Effector memory CD4-positive, alpha-beta T cell (primary cell): ENCODE data around the gene BCL7B.
"Not testable (repeated sequence)": the region's sequence is repeated elsewhere in the genome, so short reads cannot be mapped to it uniquely, and the experiment has no call there.

Experiments used
- DNase-seq, 3 donors: peaks; one replicate each; pipeline ENCODE4 v3.0.0-alpha.2; 2020
- H3K27ac ChIP-seq: 2 replicates; pipeline ENCODE4 v1.7.0; 2013; ENCODE audit warnings: mild to moderate bottlenecking, low read length, moderate library complexity; ENCODE audit not compliant: insufficient read depth, poor library complexity, severe bottlenecking
- H3K27me3 ChIP-seq: replicated peaks from 2 replicates; pipeline ENCODE4 v1.7.0; 2013; ENCODE audit warnings: mild to moderate bottlenecking, low read length; ENCODE audit not compliant: insufficient read depth, control insufficient read depth, poor library complexity, severe bottlenecking
- H3K36me3 ChIP-seq: 2 replicates; pipeline ENCODE4 v1.7.0; 2013; ENCODE audit warnings: mild to moderate bottlenecking, low read length, moderate library complexity; ENCODE audit not compliant: control insufficient read depth, insufficient read depth
- H3K4me1 ChIP-seq: 2 replicates; pipeline ENCODE4 v1.7.0; 2013; ENCODE audit warnings: low read length, mild to moderate bottlenecking; ENCODE audit not compliant: control insufficient read depth, insufficient read depth, poor library complexity, severe bottlenecking
- H3K4me3 ChIP-seq: 2 replicates; pipeline ENCODE4 v1.7.0; 2013; ENCODE audit warnings: low read length, low read depth, mild to moderate bottlenecking; ENCODE audit not compliant: insufficient read depth, poor library complexity, severe bottlenecking
- H3K9me3 ChIP-seq: 2 replicates; pipeline ENCODE4 v1.7.0; 2013; ENCODE audit warnings: mild to moderate bottlenecking, low read length, moderate library complexity; ENCODE audit not compliant: control insufficient read depth

Gene BCL7B

GRCh38 chr7:73557108-73557396, 438 bp downstream of the BCL7B start:
- no peaks in the 10 kb centered on the region for H3K9me3 ChIP-seq
- H3K27ac ChIP-seq = peak overlapping the region; percentile 100
- peaks cover 21% of the 10 kb centered on the region for H3K4me1 ChIP-seq
- peaks cover 11% of the 10 kb centered on the region for H3K36me3 ChIP-seq
- no peaks in the 10 kb centered on the region for H3K27me3 ChIP-seq
- peak; percentile 86 to 88 (median 87) for DNase-seq
- peak overlapping the region; percentile 88 for H3K4me3 ChIP-seq

GRCh38 chr7:73556208-73557107, 1.0 kb downstream of the BCL7B start:
- no peak for DNase-seq
- H3K27ac ChIP-seq = peak overlapping the region; percentile 100
- peak overlapping the region; percentile 88 for H3K4me3 ChIP-seq
- no peaks in the 10 kb centered on the region for H3K27me3 ChIP-seq
- H3K9me3 ChIP-seq = no peaks in the 10 kb centered on the region
- H3K4me1 ChIP-seq = peaks cover 21% of the 10 kb centered on the region
- peaks cover 16% of the 10 kb centered on the region for H3K36me3 ChIP-seq

GRCh38 chr7:73555411-73555982, 2.0 kb downstream of the BCL7B start:
- no peak for DNase-seq
- H3K27ac ChIP-seq = no peak overlapping the region
- H3K4me1 ChIP-seq = peaks cover 21% of the 10 kb centered on the region
- H3K36me3 ChIP-seq = peaks cover 24% of the 10 kb centered on the region
- no peaks in the 10 kb centered on the region for H3K27me3 ChIP-seq
- no peak overlapping the region for H3K4me3 ChIP-seq
- no peaks in the 10 kb centered on the region for H3K9me3 ChIP-seq

GRCh38 chr7:73550093-73550492, 7.4 kb downstream of the BCL7B start:
- H3K4me3 ChIP-seq, H3K27me3 ChIP-seq, H3K4me1 ChIP-seq, H3K9me3 ChIP-seq, H3K27ac ChIP-seq, DNase-seq: not testable (repeated sequence)
- peaks cover 30% of the 10 kb centered on the region for H3K36me3 ChIP-seq

GRCh38 chr7:73549176-73549575, 8.3 kb downstream of the BCL7B start:
- no peak for DNase-seq
- Histone ChIP-seq H3K4me3 (no peak overlapping the region), H3K27ac (no peak overlapping the region), H3K4me1 (no peaks in the 10 kb centered on the region), H3K9me3 (no peaks in the 10 kb centered on the region), H3K27me3 (no peaks in the 10 kb centered on the region), H3K36me3 (peaks cover 37% of the 10 kb centered on the region)

- no peak overlapping the region for H3K4me3 ChIP-seq
- no peak overlapping the region for H3K27ac ChIP-seq
- no peaks in the 10 kb centered on the region for H3K27me3 ChIP-seq
- no peak for DNase-seq
- H3K9me3 ChIP-seq = no peaks in the 10 kb centered on the region
- peaks cover 44% of the 10 kb centered on the region for H3K36me3 ChIP-seq
- H3K4me1 ChIP-seq = no peaks in the 10 kb centered on the region
These were observed 9.6 kb downstream of the BCL7B start for GRCh38 chr7:73547841-73548240.

GRCh38 chr7:73544678-73545077, 12.8 kb downstream of the BCL7B start:
- Histone ChIP-seq H3K4me3 (no peak overlapping the region), H3K36me3 (peaks cover 51% of the 10 kb centered on the region), H3K27ac (no peak overlapping the region), H3K9me3 (no peaks in the 10 kb centered on the region), H3K27me3 (no peaks in the 10 kb centered on the region), H3K4me1 (no peaks in the 10 kb centered on the region)
- no peak for DNase-seq

GRCh38 chr7:73541722-73542121, 15.8 kb downstream of the BCL7B start:
- Histone ChIP-seq H3K9me3 (no peaks in the 10 kb centered on the region), H3K27me3 (no peaks in the 10 kb centered on the region), H3K36me3 (peaks cover 73% of the 10 kb centered on the region), H3K4me1 (no peaks in the 10 kb centered on the region), H3K27ac (no peak overlapping the region), H3K4me3 (no peak overlapping the region)
- no peak for DNase-seq

- Histone ChIP-seq H3K27me3 (no peaks in the 10 kb centered on the region), H3K36me3 (peaks cover 88% of the 10 kb centered on the region)
- DNase-seq = no peak
These were observed 17.8 kb downstream of the BCL7B start for GRCh38 chr7:73539709-73540108.

GRCh38 chr7:73538510-73538909, 19.0 kb downstream of the BCL7B start:
- H3K9me3 ChIP-seq = not testable (repeated sequence)

More at GRCh38 chr7:73539709-73540108, 17.8 kb downstream of the BCL7B start:
- H3K27ac ChIP-seq = no peak overlapping the region
- no peak overlapping the region for H3K4me3 ChIP-seq
- H3K9me3 ChIP-seq = no peaks in the 10 kb centered on the region
- no peaks in the 10 kb centered on the region for H3K4me1 ChIP-seq

More at GRCh38 chr7:73538510-73538909, 19.0 kb downstream of the BCL7B start:
- not testable (repeated sequence) for H3K27ac ChIP-seq, H3K4me3 ChIP-seq, DNase-seq, H3K4me1 ChIP-seq, H3K27me3 ChIP-seq
- H3K36me3 ChIP-seq = peaks cover 81% of the 10 kb centered on the region
